ENCODE data around the gene BEST2. TPM values are rescaled to one million over a fixed set of nuclear protein-coding genes. Genes with fewer than 3 reads are reported as not detected.
"Not testable (repeated sequence)": the region's sequence is repeated elsewhere in the genome, so short reads cannot be mapped to it uniquely, and the experiment has no call there.

The BEST2 gene
- total RNA-seq = not detected

- ATAC-seq (no peak), DNase-seq (no peak)
- Mint-ChIP-seq H3K4me1 (peaks cover 3% of the 10 kb centered on the region), H3K27me3 (peaks cover 16% of the 10 kb centered on the region), H3K27ac (no peak within 1 kb of the TSS), H3K9me3 (ENCODE audit: low read depth) (peaks cover 5% of the 10 kb centered on the region), H3K4me3 (no peak within 1 kb of the TSS), H3K36me3 (peaks cover 17% of the 10 kb centered on the region)
- CTCF ChIA-PET = interaction anchor here (2.5 to 9.9 kb wide), 2 partner anchors 9 to 17 kb away, joined by 13 to 132 read pairs; no protein-coding TSS in a partner anchor
These were observed at the start of gene BEST2 for GRCh38 chr19:12751635-12752034. Gene BEST2 (plus strand): TSS chr19:12751791. CDS start chr19:12752593, 802 bp downstream.

- CTCF ChIA-PET = interaction anchor here (0.8 kb wide), 1 partner anchor 55 kb away, joined by 3 read pairs; no protein-coding TSS in a partner anchor
- H3K36me3 Mint-ChIP-seq = peaks cover 45% of the 10 kb centered on the region
- ATAC-seq = peak; percentile 21
- H3K9me3 Mint-ChIP-seq (ENCODE audit: low read depth) = no peaks in the 10 kb centered on the region
- H3K4me1 Mint-ChIP-seq = peaks cover 4% of the 10 kb centered on the region
- no peak for DNase-seq
- H3K27ac Mint-ChIP-seq = no peak overlapping the region
- H3K27me3 Mint-ChIP-seq = no peaks in the 10 kb centered on the region
- no peak overlapping the region for H3K4me3 Mint-ChIP-seq
These were observed 48.5 kb upstream of the BEST2 start for GRCh38 chr19:12703046-12703445.

- no peaks in the 10 kb centered on the region for H3K4me1 Mint-ChIP-seq
- H3K36me3 Mint-ChIP-seq = peaks cover 48% of the 10 kb centered on the region
- no peak for ATAC-seq
- CTCF ChIA-PET = interaction anchor here (0.7 kb wide), 1 partner anchor 68 kb away, joined by 3 read pairs; no protein-coding TSS in a partner anchor
- no peaks in the 10 kb centered on the region for H3K9me3 Mint-ChIP-seq (ENCODE audit: low read depth)
- no peaks in the 10 kb centered on the region for H3K27me3 Mint-ChIP-seq
- H3K27ac Mint-ChIP-seq = no peak overlapping the region
- no peak overlapping the region for H3K4me3 Mint-ChIP-seq
- no peak for DNase-seq
These were observed 46.4 kb upstream of the BEST2 start for GRCh38 chr19:12705169-12705568.

DNA sequence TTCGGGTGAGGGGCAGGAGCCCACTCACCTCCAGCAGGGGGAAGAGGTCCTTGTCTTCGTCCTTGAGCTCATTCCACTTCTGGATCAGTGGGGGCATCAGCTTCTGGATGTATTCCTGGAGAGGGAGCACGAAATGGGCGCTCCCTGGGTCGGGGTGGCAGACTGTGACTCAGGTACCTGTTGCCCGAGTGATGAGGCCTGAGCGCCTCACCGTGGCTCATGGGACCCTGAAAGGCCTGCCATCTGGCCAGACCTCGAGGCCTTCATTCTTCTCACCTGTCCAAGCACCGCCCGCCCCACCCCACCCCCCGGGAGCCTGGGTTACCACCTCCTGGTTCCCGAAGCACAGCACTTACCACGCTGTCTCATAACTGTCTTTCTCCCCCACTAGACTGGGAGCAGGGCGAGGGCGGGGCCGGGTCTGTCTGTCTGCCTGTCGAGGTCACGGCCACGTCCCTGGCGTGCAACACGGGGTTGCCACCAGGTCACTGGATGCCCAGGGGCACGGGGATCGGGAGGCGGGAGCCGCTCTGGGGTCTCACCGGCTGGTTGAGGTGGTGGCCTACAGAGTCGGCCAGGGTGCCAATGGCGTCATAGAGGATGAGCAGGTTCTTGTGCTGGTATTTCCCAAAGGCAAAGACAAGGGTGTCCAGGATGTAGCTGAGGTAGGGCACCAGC, 45.8 kb upstream of the BEST2 start:
- H3K27me3 Mint-ChIP-seq = no peaks in the 10 kb centered on the region
- H3K36me3 Mint-ChIP-seq = peaks cover 51% of the 10 kb centered on the region
- H3K9me3 Mint-ChIP-seq (ENCODE audit: low read depth) = no peaks in the 10 kb centered on the region
- no peak overlapping the region for H3K4me3 Mint-ChIP-seq
- peak overlapping the region; percentile 26 for H3K27ac Mint-ChIP-seq
- ATAC-seq (no peak), DNase-seq (no peak)
- no peaks in the 10 kb centered on the region for H3K4me1 Mint-ChIP-seq
- CTCF ChIA-PET = interaction anchor here (1.1 kb wide), 1 partner anchor 52 kb away, joined by 3 read pairs; no protein-coding TSS in a partner anchor

DNA sequence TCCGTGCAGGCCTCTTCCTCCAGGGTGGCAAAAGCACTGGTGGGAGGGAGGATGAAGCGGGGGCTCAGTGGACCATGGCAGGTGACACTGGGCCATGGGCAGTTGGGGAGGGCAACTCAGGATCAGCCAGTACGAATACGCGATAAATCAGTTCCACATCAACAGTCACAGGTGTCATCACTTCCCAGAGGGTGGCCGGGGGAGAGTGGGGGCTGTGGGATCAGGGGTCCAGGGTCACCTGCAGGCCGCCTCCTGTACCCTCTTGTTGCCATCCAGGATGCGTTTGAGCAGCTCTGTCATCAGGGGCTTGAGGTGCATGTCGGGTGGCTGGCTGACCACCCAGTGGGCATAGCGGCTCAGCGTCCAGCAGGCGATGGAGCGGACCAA, 45.3 kb upstream of the BEST2 start:
- Mint-ChIP-seq H3K27ac (no peak overlapping the region), H3K27me3 (no peaks in the 10 kb centered on the region), H3K4me3 (no peak overlapping the region), H3K36me3 (peaks cover 49% of the 10 kb centered on the region), H3K9me3 (ENCODE audit: low read depth) (no peaks in the 10 kb centered on the region), H3K4me1 (no peaks in the 10 kb centered on the region)
- no peak for ATAC-seq
- CTCF ChIA-PET = interaction anchor here (1.1 kb wide), 1 partner anchor 51 kb away, joined by 3 read pairs; no protein-coding TSS in a partner anchor
- no peak for DNase-seq

- CTCF ChIA-PET = interaction anchor here (0.5 to 1.5 kb wide), 3 partner anchors 28 to 141 kb away, joined by 3 to 4 read pairs (median 3); no protein-coding TSS in a partner anchor
- Mint-ChIP-seq H3K27me3 (no peaks in the 10 kb centered on the region), H3K27ac (no peak overlapping the region), H3K4me1 (no peaks in the 10 kb centered on the region), H3K4me3 (no peak overlapping the region), H3K9me3 (ENCODE audit: low read depth) (no peaks in the 10 kb centered on the region), H3K36me3 (peaks cover 36% of the 10 kb centered on the region)
- no peak for ATAC-seq
- DNase-seq = no peak
These were observed 43.0 kb upstream of the BEST2 start for GRCh38 chr19:12708641-12709040.

- Mint-ChIP-seq H3K4me1 (no peaks in the 10 kb centered on the region), H3K36me3 (peaks cover 29% of the 10 kb centered on the region), H3K27me3 (no peaks in the 10 kb centered on the region), H3K9me3 (ENCODE audit: low read depth) (no peaks in the 10 kb centered on the region), H3K4me3 (no peak overlapping the region), H3K27ac (no peak overlapping the region)
- CTCF ChIA-PET = interaction anchor here (0.9 to 1.0 kb wide), 2 partner anchors 12 to 50 kb away, joined by 3 to 5 read pairs; partner anchors contain the start of gene TNPO2
- DNase-seq = no peak
- no peak for ATAC-seq
These were observed 40.4 kb upstream of the BEST2 start for GRCh38 chr19:12711187-12711586.

- H3K27ac Mint-ChIP-seq; ATAC-seq; H3K4me1 Mint-ChIP-seq; H3K4me3 Mint-ChIP-seq; H3K9me3 Mint-ChIP-seq (ENCODE audit: low read depth); CTCF ChIA-PET; DNase-seq; H3K27me3 Mint-ChIP-seq: not testable (repeated sequence)
- peaks cover 32% of the 10 kb centered on the region for H3K36me3 Mint-ChIP-seq
These were observed 39.5 kb upstream of the BEST2 start for GRCh38 chr19:12712077-12712476.

GRCh38 chr19:12713304-12713703, 38.3 kb upstream of the BEST2 start:
- not testable (repeated sequence) for ATAC-seq

DNA sequence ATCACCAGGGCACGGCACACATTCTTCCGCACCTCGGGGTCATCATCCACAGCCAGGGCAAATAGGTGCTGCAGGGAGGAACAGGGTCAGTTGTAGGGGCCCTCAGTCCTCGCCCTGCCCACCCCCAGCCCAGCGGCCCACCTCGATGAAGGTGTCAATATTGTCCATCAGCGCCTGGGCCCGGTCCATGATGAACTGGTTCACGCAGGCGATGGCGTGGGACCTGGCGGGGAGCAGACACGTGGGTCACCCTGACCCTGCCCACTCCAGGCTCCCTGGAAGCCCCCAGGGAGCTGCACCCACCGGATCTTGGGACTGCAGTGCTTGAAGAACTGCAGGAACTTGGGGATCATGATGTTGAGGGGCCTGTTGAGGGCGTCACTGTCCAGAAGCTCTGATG, 36.5 kb upstream of the BEST2 start:
- Mint-ChIP-seq H3K9me3 (ENCODE audit: low read depth) (no peaks in the 10 kb centered on the region), H3K4me3 (no peak overlapping the region), H3K27me3 (no peaks in the 10 kb centered on the region), H3K4me1 (peaks cover 17% of the 10 kb centered on the region), H3K36me3 (peaks cover 34% of the 10 kb centered on the region), H3K27ac (no peak overlapping the region)
- ATAC-seq (no peak), DNase-seq (no peak)
- CTCF ChIA-PET = interaction anchor here (1.2 to 15.3 kb wide), 5 partner anchors 19 to 82 kb away, joined by 3 to 157 read pairs (median 17); partner anchors contain the start of gene TRIR

More at GRCh38 chr19:12713304-12713703, 38.3 kb upstream of the BEST2 start:
- H3K4me1 Mint-ChIP-seq; H3K27ac Mint-ChIP-seq; H3K27me3 Mint-ChIP-seq; H3K4me3 Mint-ChIP-seq; H3K9me3 Mint-ChIP-seq (ENCODE audit: low read depth); DNase-seq: not testable (repeated sequence)
- CTCF ChIA-PET = interaction anchor here (0.8 to 15.3 kb wide), 3 partner anchors 18 to 45 kb away, joined by 3 to 157 read pairs (median 3); no protein-coding TSS in a partner anchor
- H3K36me3 Mint-ChIP-seq = peaks cover 31% of the 10 kb centered on the region

GRCh38 chr19:12715929-12716328, 35.7 kb upstream of the BEST2 start:
- Mint-ChIP-seq H3K27me3 (no peaks in the 10 kb centered on the region), H3K36me3 (peaks cover 30% of the 10 kb centered on the region), H3K9me3 (ENCODE audit: low read depth) (no peaks in the 10 kb centered on the region), H3K4me1 (peaks cover 23% of the 10 kb centered on the region), H3K4me3 (no peak overlapping the region), H3K27ac (no peak overlapping the region)
- no peak for ATAC-seq
- DNase-seq = no peak
- CTCF ChIA-PET = interaction anchor here (1.0 to 15.3 kb wide), 8 partner anchors 18 to 85 kb away, joined by 3 to 157 read pairs (median 10); partner anchors contain the start of genes FBXW9 and TRIR

GRCh38 chr19:12720296-12720695, 31.3 kb upstream of the BEST2 start:
- peaks cover 17% of the 10 kb centered on the region for H3K36me3 Mint-ChIP-seq

DNA sequence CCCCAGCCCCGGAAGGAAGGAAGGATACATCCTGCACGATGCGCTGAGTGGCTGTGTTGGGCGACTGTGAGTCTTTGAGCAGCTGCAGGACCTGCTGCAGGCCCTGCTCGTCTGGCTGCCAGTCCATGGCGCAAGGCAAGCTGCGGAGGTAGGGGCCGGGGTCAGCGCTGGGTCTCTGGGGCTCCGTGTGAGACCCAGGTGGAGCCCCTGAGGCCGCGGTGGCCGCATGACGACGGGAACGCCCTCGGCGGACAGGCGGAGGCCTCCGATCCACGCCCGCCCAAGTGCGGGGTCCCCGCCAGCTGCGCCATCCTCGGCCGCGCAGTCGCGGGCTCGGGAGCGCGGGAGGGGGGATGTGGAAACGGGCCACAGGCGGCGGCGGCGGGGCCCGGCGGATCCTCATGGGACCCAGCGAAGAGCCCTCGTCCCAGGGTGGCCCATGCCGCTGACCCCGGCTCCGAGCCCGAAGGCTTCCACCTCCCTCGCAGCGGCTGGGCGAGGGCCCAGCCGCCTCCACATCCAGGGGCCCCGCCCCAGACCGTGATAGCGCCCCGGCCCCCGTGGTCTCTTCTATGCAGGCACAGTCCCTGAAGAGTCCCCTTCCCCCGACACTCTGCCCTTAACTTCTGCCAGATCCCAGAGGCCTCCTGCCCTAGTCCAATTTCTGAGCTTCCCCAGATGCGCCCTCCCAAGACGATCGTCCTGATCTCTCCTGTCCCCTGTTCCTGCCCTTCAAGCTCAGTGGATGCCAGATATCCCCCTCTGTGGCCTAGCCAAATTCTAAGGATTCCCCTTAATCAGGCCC, 30.5 kb upstream of the BEST2 start:
- peak; percentile 56 for DNase-seq
- Mint-ChIP-seq H3K4me3 (peak overlapping the region; percentile 86), H3K4me1 (peaks cover 37% of the 10 kb centered on the region), H3K36me3 (peaks cover 17% of the 10 kb centered on the region), H3K27me3 (no peaks in the 10 kb centered on the region), H3K27ac (peak overlapping the region; percentile 83), H3K9me3 (ENCODE audit: low read depth) (no peaks in the 10 kb centered on the region)
- no peak for ATAC-seq
- CTCF ChIA-PET = interaction anchor here (1.2 to 15.3 kb wide), 7 partner anchors 10 to 164 kb away, joined by 3 to 157 read pairs (median 6); partner anchors contain the start of gene TRIR

More at GRCh38 chr19:12720296-12720695, 31.3 kb upstream of the BEST2 start:
- H3K4me1 Mint-ChIP-seq = peaks cover 37% of the 10 kb centered on the region
- H3K9me3 Mint-ChIP-seq (ENCODE audit: low read depth) = no peaks in the 10 kb centered on the region
- no peaks in the 10 kb centered on the region for H3K27me3 Mint-ChIP-seq
- peak overlapping the region; percentile 78 for H3K27ac Mint-ChIP-seq
- ATAC-seq (no peak), DNase-seq (no peak)
- H3K4me3 Mint-ChIP-seq = peak overlapping the region; percentile 74
- CTCF ChIA-PET = interaction anchor here (1.3 to 15.3 kb wide), 4 partner anchors 14 to 165 kb away, joined by 3 to 157 read pairs (median 32); partner anchors contain the start of gene TRIR

Data from activated CD8-positive, alpha-beta memory T cell treated with anti-CD3 and anti-CD28 coated beads, Interleukin-2, amount 10 ng/mL, durations not matched to agents 7 days and 5 days (primary cell).